A549 (cell line): ENCODE data around the gene TRIM50. TPM values are rescaled to one million over a fixed set of nuclear protein-coding genes. Genes with fewer than 3 reads are reported as not detected.
"Not testable (repeated sequence)": the region's sequence is repeated elsewhere in the genome, so short reads cannot be mapped to it uniquely, and the experiment has no call there.

Experiments
- ATAC-seq, 2 experiments: fragments of 200-7000 bp in 1 of 2; fragments of >200 bp in 1 of 2; cut with Nextera tagmentation in 1 of 2; cut with Tn5 transposase in 1 of 2; 3 replicates each; pipeline versions ENCODE4 v1.8.0 to v1.9.1; 2018 to 2020; ENCODE audit warnings: mild to moderate bottlenecking in 1 of 2, moderate library complexity in 1 of 2
- CTCF ChIA-PET: fragments of 300-600 bp; sonication (Branson Sonifier 250); formaldehyde crosslinking; extraction: SDS; loops from one replicate; lab custom pipeline; 2021; ENCODE audit warnings: antibody characterized with exemption, inconsistent platforms; lab: Yijun Ruan, JAX
- POLR2A ChIA-PET: fragments of 350-600 bp; formaldehyde crosslinking; extraction: SDS; loops from one replicate; lab custom pipeline; 2021; ENCODE audit warnings: antibody characterized with exemption, inconsistent platforms; lab: Yijun Ruan, JAX
- DNase-seq, 2 experiments: peaks; one replicate each; pipeline versions ENCODE4 v3.0.0 to v3.0.0-alpha.2; 2011 to 2016; ENCODE audit warnings: low read depth in 1 of 2, low spot score in 1 of 2
- FAIRE-seq: peaks from 2 replicates; lab custom pipeline; 2011; peaks lifted over from hg19 to GRCh38; lab: Jason Lieb, UNC
- H3K27ac ChIP-seq, 2 experiments: fragments of >200 bp; sonication (Bioruptor Twin); formaldehyde crosslinking; 3 replicates each; pipeline ENCODE4 v1.5.1; 2016 to 2017
- H3K4me1 ChIP-seq: fragments of >200 bp; sonication (Bioruptor Twin); formaldehyde crosslinking; 3 replicates; pipeline ENCODE4 v1.6.1; 2016
- H3K4me2 ChIP-seq: fragments of >200 bp; sonication (Bioruptor Twin); formaldehyde crosslinking; 3 replicates; pipeline ENCODE4 v1.6.1; 2016
- H3K4me3 ChIP-seq: fragments of >200 bp; sonication (Bioruptor Twin); formaldehyde crosslinking; 3 replicates; pipeline ENCODE4 v1.5.1; 2016
- H3K9me3 ChIP-seq: fragments of >200 bp; sonication (Bioruptor Twin); formaldehyde crosslinking; 3 replicates; pipeline ENCODE4 v1.6.1; 2016
- CBX8 ChIP-seq: fragments of 200-600 bp; sonication (generic); IDR thresholded peaks from 2 replicates; pipeline ENCODE4 v1.6.1; 2016
- CHD2 ChIP-seq: fragments of 150-350 bp; IDR thresholded peaks from 2 replicates; pipeline ENCODE4 v1.6.1; 2014; ENCODE audit warnings: low read length; ENCODE audit not compliant: partially characterized antibody
- E2F6 ChIP-seq: IDR thresholded peaks from 2 replicates; pipeline ENCODE4 v1.6.1; 2012; ENCODE audit warnings: low read depth, borderline replicate concordance
- EHMT2 ChIP-seq: fragments of 200-600 bp; sonication (generic); IDR thresholded peaks from 2 replicates; pipeline ENCODE4 v1.6.1; 2016; ENCODE audit warnings: antibody characterized with exemption, low read depth, mild to moderate bottlenecking, moderate library complexity
- HOXB5 ChIP-seq: fragments of 250-450 bp; sonication (Bioruptor Pico); IDR thresholded peaks from 2 replicates; pipeline ENCODE4 v1.5.0; 2020; ENCODE audit warnings: mild to moderate bottlenecking, moderate library complexity
- JUNB ChIP-seq: fragments of >200 bp; sonication (Bioruptor Twin); formaldehyde crosslinking; IDR thresholded peaks from 2 replicates; pipeline ENCODE4 v1.6.1; 2016
- KDM1A ChIP-seq: fragments of 200-600 bp; sonication (generic); IDR thresholded peaks from 2 replicates; pipeline ENCODE4 v1.6.1; 2016; ENCODE audit warnings: low read depth, mild to moderate bottlenecking
- MAX ChIP-seq: IDR thresholded peaks from 2 replicates; pipeline ENCODE4 v1.6.1; 2012
- MAZ ChIP-seq: fragments of 150-350 bp; IDR thresholded peaks from 2 replicates; pipeline ENCODE4 v1.6.1; 2014; ENCODE audit warnings: antibody characterized with exemption, low read depth, low read length, borderline replicate concordance
- MYC ChIP-seq: IDR thresholded peaks from 2 replicates; pipeline ENCODE4 v1.6.1; 2012; ENCODE audit warnings: mild to moderate bottlenecking, inconsistent platforms, low read length, improper control_type of control experiment, borderline replicate concordance
- NPAS2 ChIP-seq: fragments of 250-450 bp; sonication (Bioruptor Pico); IDR thresholded peaks from 2 replicates; pipeline ENCODE4 v1.8.0; 2022; ENCODE audit warnings: mild to moderate bottlenecking, moderate library complexity, borderline replicate concordance
- PBX3 ChIP-seq: IDR thresholded peaks from 2 replicates; pipeline ENCODE4 v1.6.1; 2012
- RAD21 ChIP-seq, 2 experiments: fragments of >200 bp in 1 of 2; sonication (Bioruptor Twin) in 1 of 2; formaldehyde crosslinking in 1 of 2; IDR thresholded peaks in 1 of 2; conservative IDR thresholded peaks in 1 of 2; 2 replicates in 1 of 2; 3 replicates in 1 of 2; pipeline ENCODE4 v1.6.1; 2012 to 2018; ENCODE audit warnings: inconsistent platforms in 1 of 2
- SMC3 ChIP-seq: fragments of >200 bp; sonication (Bioruptor Twin); formaldehyde crosslinking; IDR thresholded peaks from 3 replicates; pipeline ENCODE4 v1.6.1; 2018; ENCODE audit warnings: inconsistent platforms
- TP53 ChIP-seq: fragments of 250-450 bp; sonication (Bioruptor Pico); IDR thresholded peaks from 2 replicates; pipeline ENCODE4 v1.5.0; 2021; ENCODE audit warnings: mild to moderate bottlenecking, moderate library complexity
- ZFP36 ChIP-seq: fragments of 450-650 bp; IDR thresholded peaks from 2 replicates; pipeline ENCODE4 v1.6.1; 2014; ENCODE audit warnings: borderline replicate concordance; ENCODE audit not compliant: partially characterized antibody
- WGBS: methylation state at CpG from one replicate; pipeline ENCODE4 v1.1.6; 2017; ENCODE audit errors: missing lambda C conversion rate; 5-methylcytosine and 5-hydroxymethylcytosine counted together
- polyA minus RNA-seq: library from RNA; depleted of rRNA, polyadenylated mRNA; stranded (reverse); fragments of >200 nt; gene quantifications from 2 replicates; pipeline ENCODE4 v1.2.3, GENCODE V29; 2011; rRNA and poly(A)+ RNA removed
- polyA plus RNA-seq, 4 experiments: library from polyadenylated mRNA; depleted of rRNA in 3 of 4; stranded (reverse); fragments of >200 nt; fragmentation: RNase III in 1 of 4; extraction: RNeasy Plus Mini Kit Qiagen cat#74134 plus additional on column Dnase treatment in 1 of 4; gene quantifications; 2 replicates in 3 of 4; 3 replicates in 1 of 4; pipeline ENCODE4 v1.2.3, GENCODE V29; 2011 to 2017

The TRIM50 gene
- polyA plus RNA-seq (2011; rRNA removed) (not detected in 2 replicates), polyA plus RNA-seq (2017; fragmentation: RNase III; extraction: RNeasy Plus Mini Kit Qiagen cat#74134 plus additional on column Dnase treatment) (not detected in 3 replicates), polyA minus RNA-seq (not detected in 2 replicates)
- polyA plus RNA-seq (2012; cell fraction: cytosol; rRNA removed), result 0.01 and 0.03 TPM in 2 replicates
- polyA plus RNA-seq (2012; cell fraction: nucleus; rRNA removed), result 0.08 TPM in 1 of 2 replicates, not detected in the other

GRCh38 chr7:73327922-73328321, at the start of gene TRIM50, which contains the start of gene FKBP6:
Gene TRIM50 (minus strand): TSS chr7:73328082. CDS start chr7:73324787, 3,295 bp downstream.
Gene FKBP6 (plus strand): TSS chr7:73328161. CDS start chr7:73328429, 268 bp downstream.
- H3K27ac ChIP-seq, ATAC-seq, H3K4me2 ChIP-seq, FAIRE-seq, DNase-seq, H3K9me3 ChIP-seq, H3K4me3 ChIP-seq, H3K4me1 ChIP-seq, POLR2A ChIA-PET: not testable (repeated sequence)
- 93% methylated on average over 43 of the region's 43 CpGs for WGBS
- CTCF ChIA-PET, result interaction anchor here (1.2 to 6.0 kb wide), 2 partner anchors 8 to 126 kb away, joined by 3 to 70 read pairs; no protein-coding TSS in a partner anchor

- Histone ChIP-seq H3K4me3 (no peak overlapping the region), H3K27ac (no peak overlapping the region), H3K4me2 (no peak overlapping the region)
- 75% methylated on average over 17 of the region's 20 CpGs for WGBS
- no peak for DNase-seq
- POLR2A ChIA-PET, result no interaction called here
- no peak for FAIRE-seq
- TF ChIP-seq TP53 (CRISPR knock-in tag), result no peak
- TF ChIP-seq ZFP36, result peak; percentile 32
- no peak for TF ChIP-seq MAZ
- no peak for TF ChIP-seq SMC3
- TF ChIP-seq EHMT2, result no peak
- no peak for TF ChIP-seq MAX
- TF ChIP-seq, all 56 proteins: peak for 1
- CTCF ChIA-PET, result interaction anchor here (0.5 to 1.5 kb wide), 2 partner anchors 9 to 95 kb away, joined by 3 to 4 read pairs; no protein-coding TSS in a partner anchor
- H3K4me1 ChIP-seq, result no peaks in the 10 kb centered on the region
- ATAC-seq, result peak; percentile 26 to 48; a peak in 4 of 6 replicates
- H3K9me3 ChIP-seq, result no peaks in the 10 kb centered on the region
Observed at GRCh38 chr7:73376671-73377412, 49.0 kb upstream of the TRIM50 start.

GRCh38 chr7:73376262-73376661, 48.4 kb upstream of the TRIM50 start:
- H3K4me3 ChIP-seq, H3K27ac ChIP-seq, DNase-seq, H3K4me1 ChIP-seq, H3K4me2 ChIP-seq, FAIRE-seq, H3K9me3 ChIP-seq, POLR2A ChIA-PET: not testable (repeated sequence)
- ATAC-seq, result peak; percentile 56 to 63; a peak in 3 of 6 replicates
- CTCF ChIA-PET, result interaction anchor here (1.5 kb wide), 1 partner anchor 9 kb away, joined by 3 read pairs; no protein-coding TSS in a partner anchor
- 40% methylated on average over 3 of the region's 4 CpGs for whole genome bisulfite sequencing

GRCh38 chr7:73373741-73374140, 45.9 kb upstream of the TRIM50 start:
- H3K4me3 ChIP-seq, result no peak overlapping the region
- H3K4me1 ChIP-seq, result no peaks in the 10 kb centered on the region
- ChIA-PET POLR2A (no interaction called here), CTCF (interaction anchor here (0.6 to 1.4 kb wide), 2 partner anchors 23 to 198 kb away, joined by 3 read pairs; no protein-coding TSS in a partner anchor)
- H3K4me2 ChIP-seq, result no peak overlapping the region
- 68% methylated on average over 13 of the region's 13 CpGs for WGBS
- TF ChIP-seq PBX3, result no peak
- no peak for TF ChIP-seq CBX8
- no peak for TF ChIP-seq HOXB5
- no peak for DNase-seq
- no peak for ATAC-seq
- no peak for FAIRE-seq
- H3K9me3 ChIP-seq, result no peaks in the 10 kb centered on the region
- no peak overlapping the region for H3K27ac ChIP-seq

- FAIRE-seq (no peak), ATAC-seq (no peak), DNase-seq (no peak)
- Histone ChIP-seq H3K4me2 (no peak overlapping the region), H3K9me3 (no peaks in the 10 kb centered on the region), H3K4me1 (no peaks in the 10 kb centered on the region), H3K4me3 (no peak overlapping the region), H3K27ac (no peak overlapping the region)
- ChIA-PET POLR2A (no interaction called here), CTCF (no interaction called here)
- 78% methylated on average over 8 of the region's 9 CpGs for WGBS
- TF ChIP-seq MYC (no peak), E2F6 (no peak), RAD21 (conservative IDR thresholded peaks at IDR 0.05 in 1 of 2, IDR thresholded peaks at IDR 0.05 in 1 of 2) (no peak), JUNB (no peak), NPAS2 (CRISPR knock-in tag) (no peak), KDM1A (no peak), CHD2 (no peak)
Observed at GRCh38 chr7:73369622-73370021, 41.7 kb upstream of the TRIM50 start.
